OCI-LY7 (cell line): ENCODE measurements around the gene ADD2. TPM values are rescaled to one million over a fixed set of nuclear protein-coding genes. Genes with fewer than 3 reads are reported as not detected.

Experiments
- BruUV-seq: library from RNA; stranded (reverse); fragments of 400-500 nt; replicated peaks from 2 replicates; lab custom pipeline; 2021; lab: Mats Ljungman, UMichigan
- CTCF ChIA-PET: fragments of 300-600 bp; sonication (Branson Sonifier 250); formaldehyde crosslinking; loops from one replicate; lab custom pipeline; 2022; ENCODE audit warnings: antibody characterized with exemption; ENCODE audit not compliant: unreplicated experiment; lab: Charles Lee
- POLR2A ChIA-PET: fragments of 300-600 bp; sonication (Branson Sonifier 250); formaldehyde crosslinking; loops from one replicate; lab custom pipeline; 2022; ENCODE audit warnings: antibody characterized with exemption; lab: Charles Lee
- DNase-seq: peaks from one replicate; pipeline ENCODE4 v3.0.0-alpha.2; 2015; ENCODE audit warnings: low spot score
- H2AFZ ChIP-seq: fragments of 200-600 bp; sonication (generic), shearing (Covaris generic); 2 replicates; pipeline ENCODE4 v1.6.1; 2014; ENCODE audit warnings: mild to moderate bottlenecking, antibody characterized with exemption, low read length, moderate library complexity
- H3K27ac ChIP-seq: fragments of 200-600 bp; sonication (generic); 2 replicates; pipeline ENCODE4 v1.5.1; 2014; ENCODE audit warnings: mixed run types, low read depth, mild to moderate bottlenecking, moderate library complexity, low read length, inconsistent platforms; ENCODE audit not compliant: poor library complexity, severe bottlenecking
- H3K36me3 ChIP-seq: fragments of 200-600 bp; sonication (generic); 2 replicates; pipeline ENCODE4 v1.6.1; 2014; ENCODE audit warnings: mild to moderate bottlenecking, antibody characterized with exemption, low read length, moderate library complexity, mixed read lengths; ENCODE audit not compliant: insufficient read depth
- H3K4me1 ChIP-seq: fragments of 200-600 bp; sonication (generic); 2 replicates; pipeline ENCODE4 v1.5.1; 2014; ENCODE audit warnings: mild to moderate bottlenecking, low read length; ENCODE audit not compliant: insufficient read depth, poor library complexity, severe bottlenecking
- H3K4me2 ChIP-seq: fragments of 200-600 bp; sonication (generic); 2 replicates; pipeline ENCODE4 v1.6.1; 2014; ENCODE audit warnings: mild to moderate bottlenecking, low read length
- H3K4me3 ChIP-seq: fragments of 200-600 bp; sonication (generic); 2 replicates; pipeline ENCODE4 v1.5.1; 2014; ENCODE audit warnings: mild to moderate bottlenecking, low read depth, low read length; ENCODE audit not compliant: poor library complexity, severe bottlenecking
- H3K79me2 ChIP-seq: fragments of 200-600 bp; sonication (generic); 2 replicates; pipeline ENCODE4 v1.6.1; 2016; ENCODE audit warnings: low read depth, mild to moderate bottlenecking, low read length, moderate library complexity, mixed read lengths; ENCODE audit not compliant: insufficient read depth
- H3K9me2 ChIP-seq: fragments of 200-600 bp; sonication (generic); 2 replicates; pipeline ENCODE4 v1.6.1; 2016; ENCODE audit warnings: mild to moderate bottlenecking, low read length, mixed read lengths; ENCODE audit not compliant: insufficient read depth
- H3K9me3 ChIP-seq: fragments of 200-600 bp; sonication (generic); 2 replicates; pipeline ENCODE4 v1.6.1; 2014; ENCODE audit warnings: mild to moderate bottlenecking, mixed run types, low read length, mixed read lengths
- H4K20me1 ChIP-seq: fragments of 200-600 bp; sonication (generic); 2 replicates; pipeline ENCODE4 v1.6.1; 2014; ENCODE audit warnings: mild to moderate bottlenecking, antibody characterized with exemption, low read length, moderate library complexity, mixed read lengths; ENCODE audit not compliant: insufficient read depth
- EZH2phosphoT487 ChIP-seq: fragments of 200-600 bp; sonication (generic); IDR thresholded peaks from 2 replicates; pipeline ENCODE4 v1.6.1; 2018; ENCODE audit warnings: low read depth, borderline replicate concordance, mild to moderate bottlenecking, mixed run types, antibody characterized with exemption, low read length, moderate library complexity, mixed read lengths
- intact Hi-C: fragments of 100-400 bp; cut with micrococcal nuclease; formaldehyde crosslinking; loops from one replicate; pipeline ENCODE4 v1.10.0; 2022; ENCODE audit not compliant: unreplicated experiment
- total RNA-seq, 2 experiments: library from RNA; depleted of rRNA in 1 of 2; stranded (reverse); fragments of >200 nt in 1 of 2; shearing (Covaris generic) in 1 of 2; gene quantifications; 2 replicates each; pipeline ENCODE4 v1.2.3, GENCODE V29; 2014 to 2022
- TF ChIP-seq, protein P1 (sequence below): fragments of 200-600 bp; sonication (generic); conservative IDR thresholded peaks from 2 replicates; pipeline ENCODE4 v1.5.1; 2014; ENCODE audit warnings: mild to moderate bottlenecking, antibody characterized with exemption, low read length, moderate library complexity, mixed read lengths

ADD2 gene
- total RNA-seq, 2 experiments from 2014 or later: not detected

DNA sequence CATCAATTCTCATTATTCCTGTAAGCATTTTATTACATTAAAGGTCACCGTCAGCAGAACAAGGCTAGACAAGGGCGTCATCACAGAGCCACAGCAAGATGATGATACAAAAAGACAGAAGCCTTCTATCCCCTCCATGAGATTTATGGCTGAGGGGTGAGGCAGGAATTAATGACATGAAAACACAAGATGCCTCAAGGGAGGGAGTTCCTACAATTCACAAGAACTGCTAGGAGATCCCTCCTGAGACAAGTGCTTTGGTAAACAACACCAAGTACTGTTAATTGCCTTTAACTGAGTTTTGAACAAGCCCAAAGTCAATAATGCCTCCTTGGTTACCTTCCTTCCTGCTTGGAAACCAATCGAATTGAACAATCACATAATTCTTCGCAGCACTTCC lies 14.1 kb downstream of the ADD2 start:
- no peak overlapping the region for H3K27ac ChIP-seq
- H4K20me1 ChIP-seq: no peaks in the 10 kb centered on the region
- no peak overlapping the region for H2AFZ ChIP-seq
- POLR2A ChIA-PET: no interaction called here
- H3K9me2 ChIP-seq: no peaks in the 10 kb centered on the region
- intact Hi-C loops: no loop called here
- H3K79me2 ChIP-seq: no peaks in the 10 kb centered on the region
- no peaks in the 10 kb centered on the region for H3K4me1 ChIP-seq
- H3K4me3 ChIP-seq: no peak overlapping the region
- H3K36me3 ChIP-seq: no peaks in the 10 kb centered on the region
- TF ChIP-seq, protein P1, sequence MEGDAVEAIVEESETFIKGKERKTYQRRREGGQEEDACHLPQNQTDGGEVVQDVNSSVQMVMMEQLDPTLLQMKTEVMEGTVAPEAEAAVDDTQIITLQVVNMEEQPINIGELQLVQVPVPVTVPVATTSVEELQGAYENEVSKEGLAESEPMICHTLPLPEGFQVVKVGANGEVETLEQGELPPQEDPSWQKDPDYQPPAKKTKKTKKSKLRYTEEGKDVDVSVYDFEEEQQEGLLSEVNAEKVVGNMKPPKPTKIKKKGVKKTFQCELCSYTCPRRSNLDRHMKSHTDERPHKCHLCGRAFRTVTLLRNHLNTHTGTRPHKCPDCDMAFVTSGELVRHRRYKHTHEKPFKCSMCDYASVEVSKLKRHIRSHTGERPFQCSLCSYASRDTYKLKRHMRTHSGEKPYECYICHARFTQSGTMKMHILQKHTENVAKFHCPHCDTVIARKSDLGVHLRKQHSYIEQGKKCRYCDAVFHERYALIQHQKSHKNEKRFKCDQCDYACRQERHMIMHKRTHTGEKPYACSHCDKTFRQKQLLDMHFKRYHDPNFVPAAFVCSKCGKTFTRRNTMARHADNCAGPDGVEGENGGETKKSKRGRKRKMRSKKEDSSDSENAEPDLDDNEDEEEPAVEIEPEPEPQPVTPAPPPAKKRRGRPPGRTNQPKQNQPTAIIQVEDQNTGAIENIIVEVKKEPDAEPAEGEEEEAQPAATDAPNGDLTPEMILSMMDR: no peak
- TF ChIP-seq EZH2phosphoT487: no peak
- no peak for DNase-seq
- H3K4me2 ChIP-seq: no peak overlapping the region
- CTCF ChIA-PET: no interaction called here
- no peaks in the 10 kb centered on the region for H3K9me3 ChIP-seq
- BruUV-seq: no TSS peak

DNA sequence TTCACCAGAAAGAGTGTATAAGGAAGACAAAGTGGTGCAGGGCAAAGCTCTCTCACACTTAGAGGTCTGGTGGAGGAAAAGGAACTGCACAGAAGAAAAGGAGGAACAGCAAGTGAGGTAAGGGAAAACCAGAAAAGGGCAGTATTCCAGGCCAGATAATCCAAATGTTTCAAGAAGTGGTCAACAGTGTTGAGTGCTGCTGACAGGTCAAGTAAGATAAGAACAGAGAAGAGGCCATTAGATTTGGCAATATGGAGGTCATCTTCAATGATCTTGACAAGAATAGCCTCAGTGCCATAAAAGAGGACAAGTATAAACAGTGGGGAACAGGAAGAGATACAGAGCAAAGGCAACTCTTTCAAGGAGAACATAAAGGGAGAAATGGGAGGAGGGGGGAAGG lies 15.0 kb downstream of the ADD2 start:
- H3K9me2 ChIP-seq: no peaks in the 10 kb centered on the region
- H3K36me3 ChIP-seq: no peaks in the 10 kb centered on the region
- no peak overlapping the region for H3K27ac ChIP-seq
- CTCF ChIA-PET: no interaction called here
- no peaks in the 10 kb centered on the region for H4K20me1 ChIP-seq
- no peak overlapping the region for H3K4me2 ChIP-seq
- intact Hi-C loops: no loop called here
- H3K4me1 ChIP-seq: no peaks in the 10 kb centered on the region
- no peak overlapping the region for H2AFZ ChIP-seq
- DNase-seq: no peak
- H3K4me3 ChIP-seq: no peak overlapping the region
- BruUV-seq: no TSS peak
- no peaks in the 10 kb centered on the region for H3K79me2 ChIP-seq
- POLR2A ChIA-PET: no interaction called here
- TF ChIP-seq EZH2phosphoT487: no peak
- TF ChIP-seq, protein P1: no peak
- no peaks in the 10 kb centered on the region for H3K9me3 ChIP-seq

DNA sequence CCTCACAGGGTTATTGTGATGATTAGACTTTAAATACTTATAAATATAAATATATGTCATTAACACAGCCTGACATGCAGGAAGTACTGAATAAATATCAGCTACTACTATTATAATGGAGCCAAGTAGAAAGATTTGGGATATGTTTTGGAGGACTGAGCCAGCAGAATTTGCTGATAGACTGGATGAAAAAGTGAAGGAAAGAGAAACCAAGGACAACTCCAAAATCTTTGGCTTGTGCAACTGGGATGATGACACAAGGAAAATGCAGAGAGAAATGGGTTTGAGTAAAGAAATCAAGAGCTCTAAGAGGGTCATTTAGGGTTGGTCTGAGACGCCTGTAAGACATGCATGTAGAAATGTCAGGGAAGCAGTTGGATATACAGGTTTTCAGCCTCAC lies 15.6 kb downstream of the ADD2 start:
- H4K20me1 ChIP-seq: no peaks in the 10 kb centered on the region
- H3K27ac ChIP-seq: no peak overlapping the region
- H3K9me2 ChIP-seq: no peaks in the 10 kb centered on the region
- H3K4me1 ChIP-seq: no peaks in the 10 kb centered on the region
- no peak overlapping the region for H2AFZ ChIP-seq
- H3K36me3 ChIP-seq: no peaks in the 10 kb centered on the region
- intact Hi-C loops: no loop called here
- CTCF ChIA-PET: no interaction called here
- H3K79me2 ChIP-seq: no peaks in the 10 kb centered on the region
- H3K4me3 ChIP-seq: no peak overlapping the region
- TF ChIP-seq, protein P1: no peak
- TF ChIP-seq EZH2phosphoT487: no peak
- H3K9me3 ChIP-seq: no peaks in the 10 kb centered on the region
- no peak for DNase-seq
- no peak overlapping the region for H3K4me2 ChIP-seq
- POLR2A ChIA-PET: no interaction called here
- no TSS peak for BruUV-seq
